A172 (cell line): ENCODE data around the gene HDAC8. TPM values are rescaled to one million over a fixed set of nuclear protein-coding genes. Genes with fewer than 3 reads are reported as not detected.
"Not testable (repeated sequence)": the region's sequence is repeated elsewhere in the genome, so short reads cannot be mapped to it uniquely, and the experiment has no call there.

ENCODE experiments used
- DNase-seq: peaks from one replicate; pipeline ENCODE4 v3.0.0-alpha.2; 2015; ENCODE audit warnings: low spot score
- total RNA-seq: library from RNA; depleted of rRNA; stranded (reverse); fragments of >200 nt; shearing (Covaris generic); gene quantifications from 2 replicates; pipeline ENCODE4 v1.2.3, GENCODE V29; 2014

Gene HDAC8
- total RNA-seq, 1 experiment from 2014 or later: 32.2 TPM

DNA sequence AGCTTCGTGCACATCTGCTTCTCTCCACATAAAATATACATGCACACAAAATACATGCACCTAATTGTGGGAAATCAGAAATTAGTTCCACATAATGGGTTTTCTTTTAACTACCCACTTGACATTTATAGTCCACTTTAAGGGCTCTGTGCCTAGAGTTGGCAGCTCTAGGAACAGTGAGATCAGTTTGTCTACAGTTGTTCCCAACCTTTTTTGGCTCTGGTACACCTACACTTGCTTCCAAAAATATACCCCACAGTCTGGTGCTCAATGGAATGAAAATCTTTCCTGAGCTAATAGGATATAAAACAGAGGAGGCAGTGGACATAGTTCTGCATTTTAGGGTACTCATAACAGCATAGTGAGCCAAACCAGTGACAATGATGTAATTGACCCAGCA, 36.1 kb downstream of the HDAC8 start:
- no peak for DNase-seq

DNA sequence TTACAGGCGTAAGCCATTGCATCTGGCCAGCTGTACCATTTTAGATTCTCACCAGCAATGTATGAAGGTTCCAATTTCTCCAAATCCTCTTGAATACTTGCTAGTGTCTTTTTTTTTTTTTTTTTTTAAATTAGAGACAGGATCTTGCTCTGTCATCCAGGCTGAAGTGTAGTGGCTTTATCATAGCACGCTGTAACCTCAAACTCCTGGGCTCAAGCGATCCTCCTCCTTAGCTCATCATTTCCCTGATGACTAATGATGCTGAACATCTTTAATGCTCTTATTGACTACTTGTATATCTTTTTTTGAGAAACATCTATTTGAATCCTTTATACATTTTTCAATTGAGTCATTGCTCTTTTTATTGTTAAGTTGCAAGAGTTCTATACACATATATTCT, 40.3 kb downstream of the HDAC8 start:
- no peak for DNase-seq

GRCh38 chrX:72526534-72527508, 45.8 kb downstream of the HDAC8 start:
- DNase-seq: peak; percentile 0

DNA sequence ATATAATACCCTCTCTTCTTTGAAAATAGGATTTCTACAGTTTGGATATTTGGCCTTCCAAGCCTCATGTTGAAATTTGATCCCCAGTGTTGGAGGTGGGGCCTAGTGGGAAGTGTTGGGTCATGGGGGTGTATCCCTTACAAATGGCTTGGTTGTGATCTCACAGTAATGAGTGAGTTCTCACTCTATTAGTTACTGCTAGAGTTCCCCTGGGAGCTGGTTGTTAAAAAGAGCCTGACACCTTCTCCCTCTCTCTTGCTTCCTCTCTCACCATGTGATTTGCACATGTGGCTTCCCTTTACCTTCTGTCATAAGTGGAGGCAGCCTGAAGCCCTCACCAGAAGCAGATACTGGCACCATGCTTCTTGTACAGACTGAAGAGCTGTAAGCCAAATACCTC, 73.9 kb downstream of the HDAC8 start:
- no peak for DNase-seq

- no peak for DNase-seq
Observed at GRCh38 chrX:72495046-72495445, 77.6 kb downstream of the HDAC8 start.

DNA sequence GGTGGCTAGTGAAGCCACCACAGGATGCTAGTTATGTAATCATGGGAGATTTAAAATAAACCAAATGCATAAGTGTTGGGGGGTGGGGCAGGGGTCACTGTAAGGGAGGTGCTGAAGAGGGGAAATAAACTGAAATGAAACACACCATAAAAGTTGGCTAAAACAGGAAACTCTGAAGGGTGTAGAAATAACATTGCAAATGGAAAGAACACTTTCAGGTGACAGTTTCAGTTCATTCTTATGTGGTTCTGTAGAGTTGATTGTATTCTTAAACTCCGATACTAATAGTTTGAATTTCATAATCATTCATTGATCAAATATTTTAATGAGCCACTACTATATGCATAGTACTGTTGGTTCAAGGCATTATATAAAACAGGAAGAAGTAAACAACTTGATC, 80.1 kb downstream of the HDAC8 start:
- no peak for DNase-seq

- not testable (repeated sequence) for DNase-seq
Observed at GRCh38 chrX:72490221-72490620, 82.4 kb downstream of the HDAC8 start.

DNA sequence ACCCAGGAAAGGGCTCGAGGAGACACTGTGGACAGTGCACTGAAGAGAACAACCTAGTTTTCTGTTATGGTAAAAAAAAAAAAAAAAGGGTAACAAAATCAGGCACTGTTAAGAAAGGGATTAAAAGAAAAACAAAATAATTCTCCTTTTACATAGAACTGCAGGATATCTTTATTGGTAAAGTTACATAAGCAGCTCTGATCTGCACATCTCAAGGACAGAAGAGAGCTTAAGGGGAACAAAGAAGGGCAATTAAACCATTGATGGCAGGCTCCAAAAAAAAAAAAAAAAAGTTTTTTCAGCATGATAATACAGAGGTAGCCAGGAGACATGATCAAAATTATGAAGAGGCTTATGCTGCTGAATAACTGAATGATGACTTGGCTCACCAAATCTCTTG, 85.0 kb downstream of the HDAC8 start:
- no peak for DNase-seq

- DNase-seq: no peak
Observed at GRCh38 chrX:72479324-72480274, 93.0 kb downstream of the HDAC8 start.

DNA sequence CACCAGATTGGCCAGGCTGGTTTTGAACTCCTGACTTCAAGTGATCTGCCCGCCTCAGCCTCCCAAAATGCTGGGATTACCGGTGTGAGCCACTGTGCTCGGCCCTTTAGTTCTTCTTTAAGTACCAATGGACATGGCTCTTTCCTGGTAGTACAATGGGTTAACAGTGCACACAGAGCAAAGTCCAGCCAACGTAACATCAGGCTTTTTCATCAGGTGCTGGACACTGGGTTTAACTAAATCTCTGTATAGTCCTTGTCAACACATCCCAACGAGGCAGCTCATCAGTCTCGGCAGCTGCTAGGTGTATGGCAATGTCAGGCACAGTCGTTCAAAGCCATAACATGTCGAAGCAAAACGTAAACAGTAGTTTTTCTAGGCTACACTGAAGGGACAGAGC, 93.8 kb downstream of the HDAC8 start:
- no peak for DNase-seq

GRCh38 chrX:72478351-72478750, 94.3 kb downstream of the HDAC8 start:
- DNase-seq: no peak

GRCh38 chrX:72477781-72478181, 94.9 kb downstream of the HDAC8 start:
- no peak for DNase-seq

DNA sequence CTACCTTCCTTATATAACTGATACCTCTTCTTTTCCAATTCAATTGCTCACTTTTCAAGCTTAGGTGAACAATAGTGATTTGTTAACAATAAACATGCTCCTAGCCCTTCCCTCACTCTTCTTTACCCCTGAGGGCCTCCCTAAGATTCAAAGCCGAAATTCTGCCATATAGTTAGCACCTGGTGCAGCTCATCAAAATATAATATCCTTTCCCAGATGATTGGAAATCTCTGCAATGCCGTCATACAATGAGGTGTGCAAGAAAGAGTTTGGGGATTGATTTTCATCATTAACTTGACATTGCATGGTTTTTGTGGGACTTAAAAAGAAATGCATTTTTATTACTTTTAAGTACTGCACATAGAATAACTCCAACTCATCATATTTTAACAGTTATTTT, 95.3 kb downstream of the HDAC8 start:
- DNase-seq: no peak

DNA sequence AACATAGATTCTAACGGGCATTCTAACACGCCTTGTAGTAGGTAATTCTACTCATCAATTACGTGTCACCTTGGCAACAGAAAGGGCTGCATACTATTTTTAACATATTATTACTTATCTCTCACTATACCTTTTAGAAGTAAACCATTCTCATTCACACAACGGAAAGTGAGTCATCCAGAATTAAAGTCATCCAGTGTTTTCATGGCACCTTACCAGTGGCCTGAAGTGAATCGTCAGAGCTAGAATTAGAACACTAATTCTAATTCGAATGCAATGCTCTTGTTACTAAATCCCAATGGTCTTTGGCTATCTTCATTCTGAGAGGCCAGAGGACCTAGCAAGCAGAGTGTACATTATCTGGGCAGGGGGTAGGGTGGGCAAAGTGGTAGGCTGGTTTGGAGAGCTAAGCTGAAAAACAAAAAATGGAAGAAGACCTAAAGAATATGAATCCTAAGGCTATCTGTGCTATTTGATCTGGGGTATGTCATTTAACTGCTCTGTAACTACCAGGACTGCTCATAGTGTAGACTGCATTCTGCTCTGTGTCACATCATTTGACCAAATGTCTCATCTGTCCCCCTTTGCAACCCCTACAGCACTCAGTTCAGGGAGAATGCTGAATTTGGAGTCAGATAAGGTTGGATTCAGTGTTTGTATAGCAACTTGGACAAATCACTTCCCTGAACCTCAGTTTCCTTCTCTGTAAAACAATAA, 96.5 kb downstream of the HDAC8 start:
- peak; percentile 21 for DNase-seq

- DNase-seq: no peak
Observed at GRCh38 chrX:72475338-72475737, 97.3 kb downstream of the HDAC8 start.

DNA sequence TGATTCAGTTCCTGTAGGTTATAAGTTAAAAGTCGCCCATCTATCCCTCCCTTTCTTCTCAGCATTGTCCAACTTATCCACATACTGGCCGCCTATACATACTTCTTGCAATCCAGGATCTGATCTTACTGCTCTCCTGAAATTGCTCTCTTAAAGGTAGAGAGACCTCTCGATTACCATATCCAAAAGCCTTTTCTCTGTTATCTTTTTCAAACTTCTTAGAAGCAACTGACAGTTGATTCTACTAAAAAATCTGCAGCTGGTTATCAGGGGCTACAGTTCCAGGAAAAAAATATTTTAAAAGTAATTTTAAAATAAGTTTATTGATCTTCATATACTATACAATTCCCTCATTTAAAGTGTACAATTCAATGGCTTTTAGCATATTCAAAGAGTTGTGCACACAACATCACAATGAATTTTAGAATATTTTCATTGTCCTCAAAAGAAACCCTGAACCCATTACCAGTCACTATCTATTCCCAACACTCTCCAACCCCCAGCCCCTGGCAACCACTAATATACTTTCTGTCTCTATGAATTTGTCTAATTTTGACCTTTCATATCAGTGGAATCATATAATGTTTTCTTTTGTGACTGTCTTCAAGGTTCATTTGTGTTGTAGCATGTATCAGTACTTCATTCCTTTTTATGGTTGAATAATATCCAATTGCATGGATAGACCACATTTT, 102.0 kb downstream of the HDAC8 start:
- DNase-seq: no peak

DNA sequence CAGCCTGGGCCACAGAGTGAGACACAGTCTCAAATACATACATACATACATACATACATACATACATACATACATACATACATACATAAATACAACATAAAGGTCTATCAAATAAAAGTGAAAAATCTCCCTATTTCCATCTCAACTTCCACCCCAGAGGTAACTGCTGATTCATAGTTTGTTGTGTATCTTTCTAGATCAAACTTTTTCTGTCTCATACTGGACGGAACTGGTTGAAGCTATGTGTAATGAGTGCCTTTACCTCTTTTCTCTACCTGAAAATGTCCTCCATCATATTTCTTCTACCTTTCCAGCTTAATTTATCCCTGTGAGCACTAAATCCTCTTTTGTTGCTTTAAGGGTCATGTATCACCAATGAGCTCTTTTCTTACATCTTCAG, 102.5 kb downstream of the HDAC8 start:
- DNase-seq: no peak

DNA sequence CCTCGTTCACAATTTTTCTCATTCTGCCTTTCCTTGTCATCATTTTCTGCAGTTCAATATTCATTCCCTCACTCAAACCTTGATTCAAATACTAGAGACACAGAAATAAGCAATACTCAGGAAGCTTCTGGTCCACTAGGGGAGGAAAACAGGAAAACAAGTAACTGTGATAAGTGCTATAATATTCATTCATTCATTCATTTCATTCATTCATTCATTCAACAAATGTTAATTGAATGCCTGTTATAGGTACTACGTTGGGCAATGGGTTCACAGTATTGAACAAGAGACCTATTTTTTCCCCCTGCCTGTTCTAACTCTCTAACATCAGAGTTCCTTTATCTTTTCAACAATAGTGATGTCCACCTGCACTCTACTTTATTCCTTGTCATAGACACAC, 104.0 kb downstream of the HDAC8 start:
- DNase-seq: no peak

DNA sequence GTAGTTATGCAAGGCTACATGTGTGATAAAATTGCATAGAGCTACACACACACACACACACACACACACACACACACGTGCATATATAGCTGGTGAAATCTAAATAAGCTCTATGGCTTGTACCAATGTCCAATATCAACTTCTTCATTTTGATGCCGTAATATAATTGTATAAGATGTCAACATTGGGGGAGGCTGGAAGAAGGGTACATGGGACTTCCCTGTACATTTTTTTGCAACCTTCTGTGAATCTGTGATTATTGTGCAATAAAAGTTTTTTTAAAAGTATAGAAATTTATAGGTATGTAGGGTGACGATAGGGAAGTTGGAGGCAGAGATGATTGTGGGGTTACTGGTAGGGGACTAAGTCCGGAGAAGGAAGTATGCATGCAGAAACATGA, 105.5 kb downstream of the HDAC8 start:
- no peak for DNase-seq

- DNase-seq: no peak
Observed at GRCh38 chrX:72466493-72466892, 106.2 kb downstream of the HDAC8 start.

GRCh38 chrX:72465889-72466288, 106.8 kb downstream of the HDAC8 start:
- no peak for DNase-seq
